A549 (cell line): ENCODE data around the gene INPP5A. TPM values are rescaled to one million over a fixed set of nuclear protein-coding genes. Genes with fewer than 3 reads are reported as not detected.

Experiments used
- ATAC-seq, 2 experiments: fragments of 200-7000 bp in 1 of 2; fragments of >200 bp in 1 of 2; cut with Nextera tagmentation in 1 of 2; cut with Tn5 transposase in 1 of 2; 3 replicates each; pipeline versions ENCODE4 v1.8.0 to v1.9.1; 2018 to 2020; ENCODE audit warnings: mild to moderate bottlenecking in 1 of 2, moderate library complexity in 1 of 2
- CTCF ChIA-PET: fragments of 300-600 bp; sonication (Branson Sonifier 250); formaldehyde crosslinking; extraction: SDS; loops from one replicate; lab custom pipeline; 2021; ENCODE audit warnings: antibody characterized with exemption, inconsistent platforms; lab: Yijun Ruan, JAX
- POLR2A ChIA-PET: fragments of 350-600 bp; formaldehyde crosslinking; extraction: SDS; loops from one replicate; lab custom pipeline; 2021; ENCODE audit warnings: antibody characterized with exemption, inconsistent platforms; lab: Yijun Ruan, JAX
- DNase-seq, 2 experiments: peaks; one replicate each; pipeline versions ENCODE4 v3.0.0 to v3.0.0-alpha.2; 2011 to 2016; ENCODE audit warnings: low read depth in 1 of 2, low spot score in 1 of 2
- FAIRE-seq: peaks from 2 replicates; lab custom pipeline; 2011; peaks lifted over from hg19 to GRCh38; lab: Jason Lieb, UNC
- H3K27ac ChIP-seq, 2 experiments: fragments of >200 bp; sonication (Bioruptor Twin); formaldehyde crosslinking; 3 replicates each; pipeline ENCODE4 v1.5.1; 2016 to 2017
- H3K4me1 ChIP-seq: fragments of >200 bp; sonication (Bioruptor Twin); formaldehyde crosslinking; 3 replicates; pipeline ENCODE4 v1.6.1; 2016
- H3K4me2 ChIP-seq: fragments of >200 bp; sonication (Bioruptor Twin); formaldehyde crosslinking; 3 replicates; pipeline ENCODE4 v1.6.1; 2016
- H3K4me3 ChIP-seq: fragments of >200 bp; sonication (Bioruptor Twin); formaldehyde crosslinking; 3 replicates; pipeline ENCODE4 v1.5.1; 2016
- H3K9me3 ChIP-seq: fragments of >200 bp; sonication (Bioruptor Twin); formaldehyde crosslinking; 3 replicates; pipeline ENCODE4 v1.6.1; 2016
- CBX8 ChIP-seq: fragments of 200-600 bp; sonication (generic); IDR thresholded peaks from 2 replicates; pipeline ENCODE4 v1.6.1; 2016
- CHD2 ChIP-seq: fragments of 150-350 bp; IDR thresholded peaks from 2 replicates; pipeline ENCODE4 v1.6.1; 2014; ENCODE audit warnings: low read length; ENCODE audit not compliant: partially characterized antibody
- CHD4 ChIP-seq: fragments of 200-600 bp; sonication (generic); IDR thresholded peaks from 2 replicates; pipeline ENCODE4 v1.6.1; 2016; ENCODE audit warnings: antibody characterized with exemption, mild to moderate bottlenecking, borderline replicate concordance
- CTCF ChIP-seq: fragments of >200 bp; sonication (Bioruptor Twin); formaldehyde crosslinking; IDR thresholded peaks from 3 replicates; pipeline ENCODE4 v1.5.1; 2016
- EHF ChIP-seq: fragments of 250-450 bp; sonication (Bioruptor Pico); IDR thresholded peaks from 2 replicates; pipeline ENCODE4 v1.5.0; 2020; ENCODE audit warnings: mild to moderate bottlenecking
- EHMT2 ChIP-seq: fragments of 200-600 bp; sonication (generic); IDR thresholded peaks from 2 replicates; pipeline ENCODE4 v1.6.1; 2016; ENCODE audit warnings: antibody characterized with exemption, low read depth, mild to moderate bottlenecking, moderate library complexity
- ELK1 ChIP-seq: fragments of 150-350 bp; IDR thresholded peaks from 2 replicates; pipeline ENCODE4 v1.6.1; 2014; ENCODE audit warnings: low read depth, mild to moderate bottlenecking, low read length
- FOSB ChIP-seq: fragments of 250-450 bp; sonication (Bioruptor Pico); IDR thresholded peaks from 2 replicates; pipeline ENCODE4 v1.5.0; 2020; ENCODE audit warnings: mild to moderate bottlenecking, moderate library complexity
- FOXS1 ChIP-seq: fragments of 250-450 bp; sonication (Bioruptor Pico); IDR thresholded peaks from 2 replicates; pipeline ENCODE4 v1.5.0; 2020; ENCODE audit warnings: mild to moderate bottlenecking, moderate library complexity
- GATA3 ChIP-seq: IDR thresholded peaks from 2 replicates; pipeline ENCODE4 v1.6.1; 2012; ENCODE audit warnings: borderline replicate concordance
- HEYL ChIP-seq: fragments of 250-450 bp; sonication (Bioruptor Pico); IDR thresholded peaks from 2 replicates; pipeline ENCODE4 v1.8.0; 2021; ENCODE audit warnings: mild to moderate bottlenecking, moderate library complexity
- HMGXB4 ChIP-seq: fragments of 250-450 bp; sonication (Bioruptor Pico); IDR thresholded peaks from 2 replicates; pipeline ENCODE4 v1.5.0; 2021; ENCODE audit warnings: mild to moderate bottlenecking, moderate library complexity, borderline replicate concordance
- HOXB5 ChIP-seq: fragments of 250-450 bp; sonication (Bioruptor Pico); IDR thresholded peaks from 2 replicates; pipeline ENCODE4 v1.5.0; 2020; ENCODE audit warnings: mild to moderate bottlenecking, moderate library complexity
- JUNB ChIP-seq: fragments of >200 bp; sonication (Bioruptor Twin); formaldehyde crosslinking; IDR thresholded peaks from 2 replicates; pipeline ENCODE4 v1.6.1; 2016
- KDM1A ChIP-seq: fragments of 200-600 bp; sonication (generic); IDR thresholded peaks from 2 replicates; pipeline ENCODE4 v1.6.1; 2016; ENCODE audit warnings: low read depth, mild to moderate bottlenecking
- KDM5A ChIP-seq: fragments of 200-600 bp; sonication (generic); IDR thresholded peaks from 2 replicates; pipeline ENCODE4 v1.6.1; 2016; ENCODE audit warnings: antibody characterized with exemption, mild to moderate bottlenecking
- MAZ ChIP-seq: fragments of 150-350 bp; IDR thresholded peaks from 2 replicates; pipeline ENCODE4 v1.6.1; 2014; ENCODE audit warnings: antibody characterized with exemption, low read depth, low read length, borderline replicate concordance
- NR3C1 ChIP-seq: fragments of >200 bp; sonication (Bioruptor Twin); formaldehyde crosslinking; IDR thresholded peaks from 3 replicates; pipeline ENCODE4 v1.6.1; 2017
- RFX5 ChIP-seq: fragments of 450-650 bp; IDR thresholded peaks from 2 replicates; pipeline ENCODE4 v1.7.1; 2014; ENCODE audit warnings: antibody characterized with exemption, mild to moderate bottlenecking, moderate library complexity
- RNF2 ChIP-seq: fragments of 200-600 bp; sonication (generic); IDR thresholded peaks from 2 replicates; pipeline ENCODE4 v1.6.1; 2016; ENCODE audit warnings: low read depth, mild to moderate bottlenecking, antibody characterized with exemption, moderate library complexity, borderline replicate concordance
- SMC3 ChIP-seq: fragments of >200 bp; sonication (Bioruptor Twin); formaldehyde crosslinking; IDR thresholded peaks from 3 replicates; pipeline ENCODE4 v1.6.1; 2018; ENCODE audit warnings: inconsistent platforms
- SREBF2 ChIP-seq: fragments of 450-650 bp; IDR thresholded peaks from 2 replicates; pipeline ENCODE4 v1.6.1; 2014; ENCODE audit warnings: mild to moderate bottlenecking, moderate library complexity
- TFCP2L1 ChIP-seq: fragments of 250-450 bp; sonication (Bioruptor Pico); IDR thresholded peaks from 2 replicates; pipeline ENCODE4 v1.5.0; 2021; ENCODE audit warnings: mild to moderate bottlenecking
- TP53 ChIP-seq: fragments of 250-450 bp; sonication (Bioruptor Pico); IDR thresholded peaks from 2 replicates; pipeline ENCODE4 v1.5.0; 2021; ENCODE audit warnings: mild to moderate bottlenecking, moderate library complexity
- ZNF302 ChIP-seq: fragments of 250-450 bp; sonication (Bioruptor Pico); IDR thresholded peaks from 2 replicates; pipeline ENCODE4 v1.9.0; 2021; ENCODE audit warnings: inconsistent platforms, mild to moderate bottlenecking, moderate library complexity
- WGBS: methylation state at CpG from one replicate; pipeline ENCODE4 v1.1.6; 2017; ENCODE audit errors: missing lambda C conversion rate; 5-methylcytosine and 5-hydroxymethylcytosine counted together
- polyA plus RNA-seq, 4 experiments: library from polyadenylated mRNA; depleted of rRNA in 3 of 4; stranded (reverse); fragments of >200 nt; fragmentation: RNase III in 1 of 4; extraction: RNeasy Plus Mini Kit Qiagen cat#74134 plus additional on column Dnase treatment in 1 of 4; gene quantifications; 2 replicates in 3 of 4; 3 replicates in 1 of 4; pipeline ENCODE4 v1.2.3, GENCODE V29; 2011 to 2017
- TF ChIP-seq, protein P1 (sequence below): fragments of >200 bp; sonication (Bioruptor Twin); formaldehyde crosslinking; IDR thresholded peaks from 2 replicates; pipeline ENCODE4 v1.6.1; 2016
- TF ChIP-seq, protein P2 (sequence below): fragments of >200 bp; sonication (Bioruptor Twin); formaldehyde crosslinking; IDR thresholded peaks from 3 replicates; pipeline ENCODE4 v1.6.1; 2016

The INPP5A gene
- polyA plus RNA-seq, 2 of the 4 experiments (the other 2 are of a cell fraction), result 13.7 to 15.1 TPM

DNA sequence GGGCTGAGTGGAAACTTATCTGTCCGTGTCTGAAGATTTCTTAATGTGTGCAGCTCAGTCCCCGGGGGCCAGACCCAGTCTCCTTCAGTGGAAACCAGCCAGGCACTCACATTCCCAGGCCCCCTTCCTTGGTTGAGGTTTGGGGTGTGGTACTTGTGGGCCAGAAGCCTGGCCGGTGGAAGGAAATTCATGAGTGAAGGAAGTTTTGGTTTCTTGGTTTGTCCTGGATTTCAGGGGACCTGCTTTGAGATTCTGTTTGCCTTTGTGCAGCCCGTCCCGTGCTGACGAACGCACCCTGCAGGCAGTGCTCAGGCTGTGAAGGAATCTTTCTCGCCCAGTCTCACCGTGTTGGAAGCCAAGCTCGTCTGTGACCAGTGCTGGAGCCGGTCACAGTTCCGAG, 2.9 kb downstream of the INPP5A start:
- 89% methylated on average over 12 of the region's 12 CpGs for WGBS
- TF ChIP-seq EHF (CRISPR knock-in tag) (no peak), RFX5 (no peak), CHD2 (no peak), EHMT2 (no peak), KDM1A (no peak), ZNF302 (CRISPR knock-in tag) (no peak)
- no peak for DNase-seq
- H3K4me2 ChIP-seq, result no peak overlapping the region
- H3K9me3 ChIP-seq, result no peaks in the 10 kb centered on the region
- no peak overlapping the region for H3K27ac ChIP-seq
- peaks cover 19% of the 10 kb centered on the region for H3K4me1 ChIP-seq
- CTCF ChIA-PET, result interaction anchor here (0.6 to 1.3 kb wide), 5 partner anchors 27 to 254 kb away, joined by 3 to 5 read pairs (median 3); no protein-coding TSS in a partner anchor
- POLR2A ChIA-PET, result no interaction called here
- H3K4me3 ChIP-seq, result no peak overlapping the region
- no peak for ATAC-seq
- no peak for FAIRE-seq

- FAIRE-seq, result no peak
- TF ChIP-seq, protein P1, sequence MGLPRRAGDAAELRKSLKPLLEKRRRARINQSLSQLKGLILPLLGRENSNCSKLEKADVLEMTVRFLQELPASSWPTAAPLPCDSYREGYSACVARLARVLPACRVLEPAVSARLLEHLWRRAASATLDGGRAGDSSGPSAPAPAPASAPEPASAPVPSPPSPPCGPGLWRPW, result no peak
- TF ChIP-seq GATA3 (no peak), NR3C1 (no peak), RNF2 (no peak), FOSB (CRISPR knock-in tag) (no peak)
- POLR2A ChIA-PET, result no interaction called here
- no peak overlapping the region for H3K27ac ChIP-seq
- no peak overlapping the region for H3K4me2 ChIP-seq
- ATAC-seq, result no peak
- peaks cover 13% of the 10 kb centered on the region for H3K4me1 ChIP-seq
- CTCF ChIA-PET, result interaction anchor here (0.6 to 2.4 kb wide), 6 partner anchors 10 to 253 kb away, joined by 3 to 6 read pairs (median 3); no protein-coding TSS in a partner anchor
- WGBS, result 95% methylated on average over 10 of the region's 11 CpGs
- DNase-seq, result no peak
- no peaks in the 10 kb centered on the region for H3K9me3 ChIP-seq
- H3K4me3 ChIP-seq, result no peak overlapping the region
Observed at GRCh38 chr10:132541129-132541528, 3.5 kb downstream of the INPP5A start.

GRCh38 chr10:132541601-132542011, 4.0 kb downstream of the INPP5A start:
- TF ChIP-seq CTCF, result no peak
- TF ChIP-seq, protein P2, sequence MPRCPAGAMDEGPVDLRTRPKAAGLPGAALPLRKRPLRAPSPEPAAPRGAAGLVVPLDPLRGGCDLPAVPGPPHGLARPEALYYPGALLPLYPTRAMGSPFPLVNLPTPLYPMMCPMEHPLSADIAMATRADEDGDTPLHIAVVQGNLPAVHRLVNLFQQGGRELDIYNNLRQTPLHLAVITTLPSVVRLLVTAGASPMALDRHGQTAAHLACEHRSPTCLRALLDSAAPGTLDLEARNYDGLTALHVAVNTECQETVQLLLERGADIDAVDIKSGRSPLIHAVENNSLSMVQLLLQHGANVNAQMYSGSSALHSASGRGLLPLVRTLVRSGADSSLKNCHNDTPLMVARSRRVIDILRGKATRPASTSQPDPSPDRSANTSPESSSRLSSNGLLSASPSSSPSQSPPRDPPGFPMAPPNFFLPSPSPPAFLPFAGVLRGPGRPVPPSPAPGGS, result no peak
- no peak for TF ChIP-seq SREBF2
- TF ChIP-seq TFCP2L1 (CRISPR knock-in tag), result no peak
- no peak for TF ChIP-seq CHD4
- no peak for TF ChIP-seq SMC3
- TF ChIP-seq MAZ, result no peak
- TF ChIP-seq HOXB5 (CRISPR knock-in tag), result no peak
- no peak for TF ChIP-seq FOXS1 (CRISPR knock-in tag)
- TF ChIP-seq HMGXB4, result no peak
- no peak for TF ChIP-seq TP53 (CRISPR knock-in tag)
- no peak for TF ChIP-seq RNF2
- TF ChIP-seq EHF (CRISPR knock-in tag), result no peak
- no peak for TF ChIP-seq HEYL (CRISPR knock-in tag)
- TF ChIP-seq KDM5A, result no peak
- no peak for TF ChIP-seq ELK1
- no peak for TF ChIP-seq GATA3
- no peak for TF ChIP-seq JUNB
- TF ChIP-seq CBX8, result no peak
- no peak for TF ChIP-seq ZNF302 (CRISPR knock-in tag)
- TF ChIP-seq, all 56 proteins: peak for 0
- DNase-seq (no peak), FAIRE-seq (no peak), ATAC-seq (no peak)
- Histone ChIP-seq H3K4me3 (no peak overlapping the region), H3K27ac (no peak overlapping the region), H3K4me1 (peaks cover 9% of the 10 kb centered on the region), H3K9me3 (no peaks in the 10 kb centered on the region), H3K4me2 (no peak overlapping the region)
- WGBS, result 71% methylated on average over 3 of the region's 3 CpGs
- ChIA-PET POLR2A (no interaction called here), CTCF (interaction anchor here (0.9 to 2.4 kb wide), 7 partner anchors 9 to 97 kb away, joined by 3 to 6 read pairs (median 3); no protein-coding TSS in a partner anchor)
